HG03469 (cell line): ENCODE results near the gene FKBP14.

Experiments used
- ATAC-seq: cut with Tn5 transposase; IDR thresholded peaks from one replicate; pipeline ENCODE4 v1.9.1; 2021; ENCODE audit warnings: mild to moderate bottlenecking, moderate library complexity, moderate number of reproducible peaks; ENCODE audit not compliant: unreplicated experiment

FKBP14 gene

DNA sequence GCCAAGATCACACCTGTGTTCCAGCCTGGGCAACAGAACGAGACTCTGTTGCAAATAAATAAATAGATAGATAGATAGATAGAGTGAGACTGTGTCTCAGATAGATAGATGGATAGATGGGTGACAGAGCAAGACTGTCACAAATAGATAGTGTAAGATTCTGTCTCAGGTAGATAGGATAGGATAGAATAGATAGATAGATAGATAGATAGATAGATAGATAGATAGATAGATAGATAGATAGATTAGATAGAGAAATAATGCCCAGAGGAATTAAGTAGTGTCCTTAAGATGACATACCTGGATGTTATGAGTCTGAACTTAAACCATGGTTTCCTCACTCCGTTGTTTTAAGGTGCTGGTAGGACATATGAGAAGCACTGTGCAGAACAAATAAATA, 9.7 kb upstream of the FKBP14 start:
- no peak for ATAC-seq

- no peak for ATAC-seq
Observed at GRCh38 chr7:30034501-30034900, 8.0 kb upstream of the FKBP14 start.

GRCh38 chr7:30032310-30033125, 6.0 kb upstream of the FKBP14 start:
- ATAC-seq, result no peak

GRCh38 chr7:30029696-30030095, 3.2 kb upstream of the FKBP14 start:
- ATAC-seq, result no peak

DNA sequence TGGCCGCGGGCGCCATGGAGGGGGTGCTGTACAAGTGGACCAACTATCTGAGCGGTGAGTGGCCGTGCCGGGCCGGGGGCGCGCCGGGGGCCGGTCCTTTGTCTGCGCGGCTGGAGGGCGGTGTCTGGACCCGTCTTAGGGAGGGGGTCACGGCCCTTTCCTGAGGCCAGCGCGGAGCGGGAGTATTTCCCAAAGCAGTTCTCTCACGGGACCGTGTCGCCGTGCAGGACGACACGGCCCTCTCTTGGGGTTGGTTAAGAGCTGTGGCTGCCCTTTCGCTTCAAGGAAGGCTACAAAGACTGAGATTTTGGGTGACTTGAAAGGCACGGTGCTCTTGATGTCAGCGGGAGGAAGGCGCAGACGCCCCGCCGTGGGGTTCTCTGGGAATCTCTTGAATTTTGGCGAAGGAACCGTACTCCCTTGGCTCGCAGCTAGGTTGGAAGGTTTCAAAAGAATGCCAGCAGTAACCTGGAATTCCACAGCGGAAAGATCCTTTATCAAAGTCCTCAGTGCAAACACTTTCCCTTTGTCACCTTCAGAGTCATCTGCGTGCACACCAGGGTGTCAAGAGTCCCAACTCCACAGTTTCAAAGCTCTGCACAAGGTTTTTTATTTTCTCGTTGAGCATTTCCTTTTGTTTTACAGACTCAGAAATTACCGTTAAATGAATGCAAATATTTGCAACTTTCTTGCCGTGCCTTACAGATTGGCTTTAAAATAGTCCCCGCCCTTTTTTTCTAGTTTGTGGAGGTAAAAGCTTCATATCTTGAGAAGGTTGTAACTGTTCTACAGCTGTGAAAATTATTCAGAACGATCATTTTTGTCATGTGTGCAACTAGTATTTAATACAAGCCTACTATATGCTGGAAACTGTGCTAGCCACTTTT, 2.5 kb upstream of the FKBP14 start:
- peak; percentile 7 for ATAC-seq

GRCh38 chr7:30028216-30028748, 1.8 kb upstream of the FKBP14 start, which contains the start of gene PLEKHA8:
Gene PLEKHA8 (plus strand): TSS chr7:30028412. CDS start chr7:30028763, 351 bp downstream.
- ATAC-seq, result peak; percentile 33

- no peak for ATAC-seq
Observed at GRCh38 chr7:30027740-30028215, 1.3 kb upstream of the FKBP14 start.

DNA sequence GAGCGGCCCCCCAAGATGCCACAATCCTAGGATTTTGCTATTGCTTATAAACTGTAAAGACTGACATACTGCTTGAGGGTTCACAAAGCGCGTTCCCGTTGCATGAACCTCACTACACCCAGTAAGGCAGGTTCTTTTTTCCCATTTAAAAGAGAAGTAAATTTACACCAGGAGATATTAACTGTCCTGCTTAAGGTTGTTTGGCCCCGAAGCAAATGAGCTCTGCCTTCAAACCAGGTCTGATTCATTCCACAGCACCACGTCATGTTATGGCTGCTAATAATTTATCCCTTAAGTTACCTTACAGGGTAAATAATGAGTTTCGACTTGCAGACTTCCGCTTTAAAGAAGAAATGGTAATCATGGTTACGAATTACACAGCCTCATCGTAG, 559 bp upstream of the FKBP14 start:
- no peak for ATAC-seq

DNA sequence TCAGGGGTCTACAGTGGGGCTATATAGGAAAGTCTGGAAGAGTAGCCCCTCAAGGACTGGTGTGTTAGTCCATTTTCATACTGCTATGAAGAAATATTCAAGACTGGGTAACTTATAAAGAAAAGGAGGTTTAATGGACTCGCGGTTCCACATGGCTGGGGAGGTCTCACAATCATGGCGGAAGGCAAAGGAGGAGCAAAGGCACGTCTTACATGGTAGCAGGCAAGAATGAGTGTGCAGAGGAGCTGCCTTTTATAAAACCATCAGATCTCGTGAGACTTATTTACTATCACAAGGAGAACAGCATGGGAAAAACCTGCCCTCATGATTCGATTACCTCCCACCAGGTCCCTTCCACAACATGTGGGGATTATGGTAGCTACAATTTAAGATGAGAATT, 3.0 kb downstream of the FKBP14 start:
- ATAC-seq, result no peak

DNA sequence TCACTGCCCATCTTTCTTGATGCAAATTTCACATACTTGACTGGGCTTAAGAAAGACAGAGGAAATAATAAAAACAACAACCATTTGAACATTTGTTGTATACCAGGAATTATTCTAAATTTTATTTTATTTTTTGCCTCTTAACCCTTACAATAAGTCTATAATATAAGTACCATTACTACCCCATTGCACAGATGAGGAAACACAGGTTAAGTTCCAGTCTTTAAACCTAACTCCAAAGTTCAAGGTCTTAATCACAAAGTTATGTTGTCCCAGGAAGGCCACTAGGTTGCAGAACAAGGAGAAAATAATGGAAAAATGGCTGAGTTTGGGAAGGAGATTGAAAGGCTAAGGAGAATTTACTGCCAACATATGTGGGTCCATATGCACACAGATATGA, 3.5 kb downstream of the FKBP14 start:
- ATAC-seq, result no peak

DNA sequence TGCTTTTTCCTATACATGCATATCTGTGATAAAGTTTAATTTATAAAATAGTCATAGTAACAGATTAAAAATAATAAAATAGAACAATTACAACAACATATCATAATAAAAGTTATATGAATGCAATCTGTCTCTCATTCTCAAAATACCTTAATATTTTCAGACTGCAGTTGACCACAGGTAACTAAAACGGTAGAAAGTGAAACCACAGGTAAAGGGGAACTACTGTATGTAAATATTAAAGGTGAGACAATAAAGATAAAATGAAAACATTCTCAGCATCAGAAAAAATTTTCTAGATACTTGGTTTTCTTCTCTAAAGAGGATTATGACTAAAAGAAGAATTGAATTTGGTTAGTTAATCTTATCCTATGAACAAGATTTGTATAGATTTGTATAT, 6.0 kb downstream of the FKBP14 start:
- no peak for ATAC-seq

DNA sequence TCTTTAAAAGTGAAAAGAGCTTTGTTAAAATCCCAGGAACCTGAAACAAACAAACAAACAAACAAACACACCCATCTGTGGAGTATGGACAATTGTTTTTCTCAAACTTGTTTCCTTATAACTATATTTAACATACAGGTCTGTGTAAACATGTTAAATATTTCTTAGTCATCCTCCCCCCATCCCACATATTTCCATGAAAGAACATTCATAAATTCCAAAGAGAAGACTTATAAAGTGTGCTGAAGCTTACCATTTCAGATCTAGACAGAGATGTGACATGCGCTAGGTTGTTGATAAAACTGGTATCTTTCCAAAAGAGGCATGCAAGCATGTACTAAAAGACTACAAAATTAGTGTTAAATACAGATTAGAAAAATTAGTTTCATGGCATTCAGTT, 6.5 kb downstream of the FKBP14 start:
- ATAC-seq, result no peak

- no peak for ATAC-seq
Observed at GRCh38 chr7:30019387-30019786, 7.1 kb downstream of the FKBP14 start.

DNA sequence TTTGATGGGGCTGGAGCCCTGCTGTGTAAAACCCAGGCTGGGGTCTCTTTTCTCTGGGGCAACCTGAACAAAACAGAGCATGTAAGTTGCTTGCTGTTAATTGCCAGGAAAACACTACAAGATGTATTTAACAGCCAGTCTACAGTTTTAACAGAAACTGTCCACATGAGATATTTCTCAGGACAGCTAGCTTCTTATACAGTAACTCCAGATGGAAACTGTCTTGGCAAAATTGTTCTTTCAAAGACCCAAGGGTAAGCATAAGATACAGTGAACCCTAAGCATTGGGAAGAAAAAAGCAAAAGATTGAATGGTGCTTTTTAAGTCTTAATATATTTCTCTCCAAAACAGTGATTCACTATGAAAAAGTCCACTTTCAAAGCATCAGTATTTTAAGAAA, 8.1 kb downstream of the FKBP14 start:
- no peak for ATAC-seq

GRCh38 chr7:30012757-30013156, 13.7 kb downstream of the FKBP14 start:
- no peak for ATAC-seq

DNA sequence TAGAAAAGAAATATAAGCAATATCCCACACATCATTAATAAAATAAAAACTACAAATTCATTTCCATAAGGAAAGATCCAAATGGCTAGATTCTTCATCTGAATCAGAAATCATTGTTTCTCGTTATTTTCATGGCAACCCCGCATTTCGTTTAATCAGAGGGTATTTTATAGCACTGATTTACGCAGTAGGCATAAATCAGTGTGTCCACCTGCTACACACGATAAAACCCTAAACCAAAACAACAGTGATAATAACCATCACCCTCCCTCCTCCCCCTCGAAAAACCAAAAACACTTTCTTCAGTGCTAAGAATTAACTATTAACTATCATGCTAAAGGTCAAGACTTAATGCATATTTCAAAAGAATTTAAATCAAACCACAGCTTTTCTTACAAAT, 16.5 kb downstream of the FKBP14 start:
- ATAC-seq, result no peak

DNA sequence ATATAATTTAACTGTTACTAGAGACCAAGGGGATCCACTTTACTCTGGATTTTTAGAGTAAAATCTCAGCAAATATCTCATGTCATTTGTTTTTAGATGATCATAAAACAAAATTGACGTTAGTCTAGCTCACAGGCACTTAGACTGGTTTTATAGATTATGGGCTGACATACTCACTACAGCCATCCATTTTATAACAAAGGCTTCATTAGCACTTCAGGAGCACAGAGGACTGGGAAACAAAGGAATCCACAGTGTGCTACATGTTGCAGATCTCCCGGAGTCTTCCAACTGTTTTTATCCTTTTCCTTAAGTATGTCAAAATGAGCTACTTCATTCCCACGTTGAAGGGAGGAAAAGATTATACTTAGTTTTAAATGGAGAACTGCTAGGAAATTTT, 21.0 kb downstream of the FKBP14 start:
- no peak for ATAC-seq

DNA sequence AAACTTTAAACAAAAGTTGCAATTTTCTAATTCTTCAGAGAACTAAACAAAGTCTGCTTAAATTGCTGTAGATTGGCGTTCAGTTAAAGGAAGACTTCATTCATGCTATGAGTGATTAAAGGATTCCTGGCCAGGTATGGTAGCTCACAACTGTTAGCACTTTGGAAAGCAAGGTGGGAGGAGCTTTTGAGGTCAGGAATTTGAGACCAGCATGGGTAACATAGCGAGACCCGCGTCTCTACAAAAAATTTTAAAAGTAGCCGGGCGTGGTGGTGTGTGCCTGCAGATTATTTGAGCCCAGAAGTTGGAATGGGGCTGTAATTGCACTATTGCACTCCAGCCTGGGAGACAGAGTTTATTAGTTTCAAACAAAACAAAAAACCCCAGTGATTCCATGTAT, 23.4 kb downstream of the FKBP14 start:
- no peak for ATAC-seq

GRCh38 chr7:30001998-30002397, 24.5 kb downstream of the FKBP14 start:
- no peak for ATAC-seq

DNA sequence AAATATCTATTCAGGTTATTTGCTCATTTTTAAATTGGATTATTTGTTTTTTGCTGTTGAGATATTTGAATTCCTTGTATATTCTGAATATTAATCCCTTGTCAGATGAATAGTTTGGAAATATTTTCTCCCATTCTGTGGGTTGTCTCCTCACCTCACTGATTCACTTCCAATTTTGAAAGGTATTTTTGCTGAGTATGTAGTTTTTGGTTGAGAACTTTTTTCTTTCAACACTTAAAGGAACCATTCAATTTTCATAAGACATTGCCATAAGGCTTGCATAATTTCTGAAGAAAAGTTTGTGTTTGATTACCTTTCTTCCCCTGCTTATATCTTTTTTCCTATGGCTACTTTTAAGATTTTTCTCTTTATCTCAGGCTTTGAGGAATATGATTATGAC, 28.0 kb downstream of the FKBP14 start:
- ATAC-seq, result no peak

- no peak for ATAC-seq
Observed at GRCh38 chr7:29996321-29996720, 30.2 kb downstream of the FKBP14 start.

- no peak for ATAC-seq
Observed at GRCh38 chr7:29995652-29996051, 30.9 kb downstream of the FKBP14 start.
